ENCODE results near the gene XPR1. TPM values are rescaled to one million over a fixed set of nuclear protein-coding genes. Genes with fewer than 3 reads are reported as not detected.

Gene XPR1
- polyA plus RNA-seq, 1 donor (not counting 4 experiments of a cell fraction or from before 2014, with no cell fraction given): 40.0 TPM

- H3K9me3 ChIP-seq (ENCODE audit: control insufficient read depth, low read depth, low read length): no peaks in the 10 kb centered on the region
- no peak overlapping the region for H3K9ac ChIP-seq (ENCODE audit: control insufficient read depth, extremely low read depth, insufficient read depth, low read length)
- no peaks in the 10 kb centered on the region for H3K36me3 ChIP-seq (ENCODE audit: control insufficient read depth in 2 of 2, extremely low read depth in 1 of 2, insufficient read depth in 2 of 2, low read length in 2 of 2)
- TF ChIP-seq EZH2 (IDR thresholded peaks at IDR 0.05; ENCODE audit: low read length) (no peak), CTCF (optimal IDR thresholded peaks at IDR 0.05 in 1 of 3, IDR thresholded peaks at IDR 0.05 in 1 of 3, conservative IDR thresholded peaks at IDR 0.05 in 1 of 3; ENCODE audit: extremely low read depth in 1 of 3, insufficient read depth in 2 of 3, low read length in 3 of 3) (no peak)
- H2AFZ ChIP-seq (ENCODE audit: control insufficient read depth, low read length): no peak overlapping the region
- no peaks in the 10 kb centered on the region for H3K4me1 ChIP-seq (ENCODE audit: control insufficient read depth, extremely low read depth, insufficient read depth, low read length)
- DNase-seq (ENCODE audit: low read depth, low spot score) (no peak), FAIRE-seq (no peak)
- H3K27ac ChIP-seq (ENCODE audit: control insufficient read depth, insufficient read depth, low read length): no peak overlapping the region
- peaks cover 10% of the 10 kb centered on the region for H3K27me3 ChIP-seq (ENCODE audit: control insufficient read depth, extremely low read depth, insufficient read depth, low read length)
- H4K20me1 ChIP-seq (ENCODE audit: control insufficient read depth, extremely low read depth, insufficient read depth, low read length): no peaks in the 10 kb centered on the region
- dilution Hi-C loops (cut with MboI; ENCODE audit: extremely low pct_ligation_motif_present, low sequenced_read_pairs): no loop called here
- H3K4me3 ChIP-seq (ENCODE audit: control insufficient read depth in 2 of 3, extremely low read depth in 1 of 3, insufficient read depth in 2 of 3, low read depth in 1 of 3, low read length in 3 of 3): no peak overlapping the region
- H3K79me2 ChIP-seq (ENCODE audit: control insufficient read depth, insufficient read depth, low read length): no peaks in the 10 kb centered on the region
- no peaks in the 10 kb centered on the region for H3K9me1 ChIP-seq (ENCODE audit: control insufficient read depth, extremely low read depth, insufficient read depth, low read length)
- no peak overlapping the region for H3K4me2 ChIP-seq (ENCODE audit: control insufficient read depth, extremely low read depth, insufficient read depth, low read depth, low read length)
Measured at GRCh38 chr1:180933141-180933540, 301.3 kb downstream of the XPR1 start.

DNA sequence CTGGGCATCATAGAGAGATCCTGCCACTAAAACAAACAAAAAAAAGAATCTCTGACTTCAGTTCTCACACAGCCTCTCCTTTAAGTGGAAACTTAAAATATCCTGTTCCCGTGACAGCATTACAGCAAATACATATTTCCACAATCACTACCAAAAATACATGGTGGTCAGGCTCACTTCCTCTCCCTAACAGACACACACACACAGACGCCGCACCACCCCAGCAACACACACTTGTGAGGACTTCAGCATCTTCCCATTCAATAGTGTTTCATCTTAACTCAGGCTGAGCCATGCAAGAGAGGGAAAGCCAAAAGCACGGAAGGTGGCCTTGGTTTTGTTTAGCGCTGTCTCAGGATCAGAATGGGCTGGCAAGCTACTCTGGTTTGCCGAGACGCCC, 302.7 kb downstream of the XPR1 start:
- H3K9me1 ChIP-seq (ENCODE audit: control insufficient read depth, extremely low read depth, insufficient read depth, low read length): no peaks in the 10 kb centered on the region
- FAIRE-seq: no peak
- dilution Hi-C loops (cut with MboI; ENCODE audit: extremely low pct_ligation_motif_present, low sequenced_read_pairs): no loop called here

More for the DNA sequence above, 302.7 kb downstream of the XPR1 start:
- Histone ChIP-seq H3K9ac (ENCODE audit: control insufficient read depth, extremely low read depth, insufficient read depth, low read length) (no peak overlapping the region), H3K9me3 (ENCODE audit: control insufficient read depth, low read depth, low read length) (no peaks in the 10 kb centered on the region), H3K4me1 (ENCODE audit: control insufficient read depth, extremely low read depth, insufficient read depth, low read length) (no peaks in the 10 kb centered on the region), H3K36me3 (ENCODE audit: control insufficient read depth in 2 of 2, extremely low read depth in 1 of 2, insufficient read depth in 2 of 2, low read length in 2 of 2) (no peaks in the 10 kb centered on the region), H2AFZ (ENCODE audit: control insufficient read depth, low read length) (no peak overlapping the region), H3K79me2 (ENCODE audit: control insufficient read depth, insufficient read depth, low read length) (no peaks in the 10 kb centered on the region), H3K27me3 (ENCODE audit: control insufficient read depth, extremely low read depth, insufficient read depth, low read length) (peaks cover 15% of the 10 kb centered on the region), H3K4me3 (ENCODE audit: control insufficient read depth in 2 of 3, extremely low read depth in 1 of 3, insufficient read depth in 2 of 3, low read depth in 1 of 3, low read length in 3 of 3) (no peak overlapping the region), H3K4me2 (ENCODE audit: control insufficient read depth, extremely low read depth, insufficient read depth, low read depth, low read length) (no peak overlapping the region), H3K27ac (ENCODE audit: control insufficient read depth, insufficient read depth, low read length) (no peak overlapping the region), H4K20me1 (ENCODE audit: control insufficient read depth, extremely low read depth, insufficient read depth, low read length) (no peaks in the 10 kb centered on the region)
- TF ChIP-seq EZH2 (IDR thresholded peaks at IDR 0.05; ENCODE audit: low read length) (no peak), CTCF (optimal IDR thresholded peaks at IDR 0.05 in 1 of 3, IDR thresholded peaks at IDR 0.05 in 1 of 3, conservative IDR thresholded peaks at IDR 0.05 in 1 of 3; ENCODE audit: extremely low read depth in 1 of 3, insufficient read depth in 2 of 3, low read length in 3 of 3) (no peak)
- DNase-seq (ENCODE audit: low read depth, low spot score): no peak

All from keratinocyte (primary cell).